Dedifferentiated amniotic fluid mesenchymal stem cell (primary cell): ENCODE results near the gene GNA12.

ENCODE experiments used
- DNase-seq: peaks from one replicate; pipeline ENCODE4 v3.0.0-alpha.2; 2016; ENCODE audit errors: extremely low spot score

Gene GNA12

GRCh38 chr7:2781636-2782035 lies 62.5 kb downstream of the GNA12 start:
- DNase-seq, result no peak

GRCh38 chr7:2779051-2779450 lies 65.1 kb downstream of the GNA12 start:
- DNase-seq, result no peak

- no peak for DNase-seq
Measured at GRCh38 chr7:2777898-2778535, 66.1 kb downstream of the GNA12 start.

- no peak for DNase-seq
Measured at GRCh38 chr7:2776401-2776800, 67.7 kb downstream of the GNA12 start.

- DNase-seq, result no peak
Measured at GRCh38 chr7:2775785-2776184, 68.3 kb downstream of the GNA12 start.

GRCh38 chr7:2775376-2775775 lies 68.7 kb downstream of the GNA12 start:
- DNase-seq, result no peak

GRCh38 chr7:2774935-2775334 lies 69.2 kb downstream of the GNA12 start:
- DNase-seq, result no peak

- DNase-seq, result no peak
Measured at GRCh38 chr7:2774280-2774679, 69.8 kb downstream of the GNA12 start.

- DNase-seq, result no peak
Measured at GRCh38 chr7:2773608-2774007, 70.5 kb downstream of the GNA12 start.

GRCh38 chr7:2771274-2771731 lies 72.8 kb downstream of the GNA12 start:
- DNase-seq, result no peak

- no peak for DNase-seq
Measured at GRCh38 chr7:2764621-2765020, 79.5 kb downstream of the GNA12 start.

- no peak for DNase-seq
Measured at GRCh38 chr7:2763597-2763996, 80.5 kb downstream of the GNA12 start.

- no peak for DNase-seq
Measured at GRCh38 chr7:2761801-2762497, 82.2 kb downstream of the GNA12 start.

- DNase-seq, result no peak
Measured at GRCh38 chr7:2761131-2761624, 82.9 kb downstream of the GNA12 start.

GRCh38 chr7:2760098-2760889 lies 83.8 kb downstream of the GNA12 start:
- DNase-seq, result no peak

GRCh38 chr7:2759736-2760097 lies 84.4 kb downstream of the GNA12 start:
- DNase-seq, result no peak

- no peak for DNase-seq
Measured at GRCh38 chr7:2758673-2759616, 85.2 kb downstream of the GNA12 start.

GRCh38 chr7:2757904-2758672 lies 86.0 kb downstream of the GNA12 start:
- DNase-seq, result peak; percentile 92

- peak; percentile 40 for DNase-seq
Measured at GRCh38 chr7:2757361-2757903, 86.7 kb downstream of the GNA12 start.

- no peak for DNase-seq
Measured at GRCh38 chr7:2755531-2755930, 88.6 kb downstream of the GNA12 start.
